ENCODE results near the gene ANAPC7. TPM values are rescaled to one million over a fixed set of nuclear protein-coding genes. Genes with fewer than 3 reads are reported as not detected.

The ANAPC7 gene
- total and polyA plus RNA-seq, 2 of the 13 experiments (the other 11 are each of a cell fraction or from before 2014, with no cell fraction given) = 40.0 to 69.1 TPM

GRCh38 chr12:110403146-110403975 lies at the start of gene ANAPC7 (continued):
- TF ChIP-seq ARID5B (CRISPR knock-in tag; IDR thresholded peaks at IDR 0.05) (peak; percentile 15; the same call in 1 of the 2 replicates), BRF2 (CRISPR knock-in tag; IDR thresholded peaks at IDR 0.05) (peak; percentile 77), ZNF124 (CRISPR knock-in tag; IDR thresholded peaks at IDR 0.05) (peak; percentile 88), ZNF883 (CRISPR knock-in tag; IDR thresholded peaks at IDR 0.05; ENCODE audit: not compliant biosample characterization) (peak; percentile 80), ZNF747 (CRISPR knock-in tag; IDR thresholded peaks at IDR 0.05; ENCODE audit: borderline replicate concordance) (peak; percentile 63), ZNF7 (CRISPR knock-in tag; IDR thresholded peaks at IDR 0.05) (no peak), ATM (IDR thresholded peaks at IDR 0.05; ENCODE audit: borderline replicate concordance) (no peak), MNT (IDR thresholded peaks at IDR 0.05) (peak; percentile 51), KLF13 (CRISPR knock-in tag; IDR thresholded peaks at IDR 0.05) (no peak), ZBED4 (CRISPR knock-in tag; IDR thresholded peaks at IDR 0.05; ENCODE audit: borderline replicate concordance) (no peak), ZNF674 (CRISPR knock-in tag; IDR thresholded peaks at IDR 0.05; ENCODE audit: low read depth) (no peak), PRDM15 (CRISPR knock-in tag; IDR thresholded peaks at IDR 0.05) (no peak), ZMAT3 (CRISPR knock-in tag; conservative IDR thresholded peaks at IDR 0.05) (peak; percentile 20; the same call in 1 of the 2 replicates), POLR2AphosphoS2 (IDR thresholded peaks at IDR 0.05; ENCODE audit: low read depth, low read length) (no peak)

All from HepG2 (cell line).